IPS DF 6.9 (cell line): ENCODE measurements around the gene PRSS56.
A peak's percentile ranks its signal among the peaks of the same experiment; 100 is the strongest.

Experiments used
- DNase-seq: peaks from one replicate; pipeline ENCODE4 v3.0.0-alpha.2; 2013; ENCODE audit warnings: low read depth, low spot score
- H3K27ac ChIP-seq: one replicate; pipeline ENCODE4 v1.5.1; 2013; ENCODE audit warnings: low read length, control low read depth
- H3K27me3 ChIP-seq: 2 replicates; pipeline ENCODE4 v1.6.1; 2013; ENCODE audit warnings: mild to moderate bottlenecking, low read length; ENCODE audit not compliant: control insufficient read depth, insufficient read depth
- H3K36me3 ChIP-seq: 2 replicates; pipeline ENCODE4 v1.6.1; 2013; ENCODE audit warnings: low read length; ENCODE audit not compliant: control insufficient read depth, insufficient read depth
- H3K4me1 ChIP-seq: 2 replicates; pipeline ENCODE4 v1.6.1; 2013; ENCODE audit warnings: low read length; ENCODE audit not compliant: control insufficient read depth, insufficient read depth
- H3K4me3 ChIP-seq: 2 replicates; pipeline ENCODE4 v1.5.1; 2013; ENCODE audit warnings: mild to moderate bottlenecking, low read length
- H3K9me3 ChIP-seq: 2 replicates; pipeline ENCODE4 v1.6.1; 2013; ENCODE audit warnings: low read length, inconsistent platforms; ENCODE audit not compliant: control insufficient read depth, insufficient read depth
- WGBS: extraction: QIAGEN DNeasy Blood & Tissue Kit; methylation state at CpG from one replicate; pipeline ENCODE4 v1.1.7; 2013; ENCODE audit warnings: mixed read lengths, missing lambda C conversion rate; ENCODE audit not compliant: insufficient read length, insufficient coverage; 5-methylcytosine and 5-hydroxymethylcytosine counted together

PRSS56 gene

DNA sequence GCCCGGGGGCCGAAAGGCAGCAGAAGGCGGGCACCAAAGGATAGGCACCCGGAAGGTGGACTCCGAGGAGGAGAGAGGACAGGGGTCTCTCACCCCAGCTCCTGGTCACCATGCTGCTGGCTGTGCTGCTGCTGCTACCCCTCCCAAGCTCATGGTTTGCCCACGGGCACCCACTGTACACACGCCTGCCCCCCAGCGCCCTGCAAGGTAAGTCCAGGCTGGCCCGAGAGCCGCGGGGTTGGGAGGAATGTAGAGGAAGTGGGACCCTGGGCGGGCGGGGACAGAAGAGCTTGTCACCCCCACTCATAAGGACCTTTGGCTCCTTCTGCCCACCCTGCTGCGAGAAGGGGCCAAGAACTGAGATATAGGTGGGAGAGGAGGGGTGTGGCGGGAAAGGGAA, 301 bp downstream of the PRSS56 start:
- no peak for DNase-seq
- Histone ChIP-seq H3K27me3 (peaks cover 16% of the 10 kb centered on the region), H3K4me1 (0 out of 2 replicates have a peak, but pooled peaks cover 3% of the 10 kb centered on the region), H3K4me3 (no peak overlapping the region), H3K9me3 (no peaks in the 10 kb centered on the region), H3K27ac (no peak overlapping the region), H3K36me3 (no peaks in the 10 kb centered on the region)
- no CpG with 5 or more reads among the region's 15 CpGs for WGBS

DNA sequence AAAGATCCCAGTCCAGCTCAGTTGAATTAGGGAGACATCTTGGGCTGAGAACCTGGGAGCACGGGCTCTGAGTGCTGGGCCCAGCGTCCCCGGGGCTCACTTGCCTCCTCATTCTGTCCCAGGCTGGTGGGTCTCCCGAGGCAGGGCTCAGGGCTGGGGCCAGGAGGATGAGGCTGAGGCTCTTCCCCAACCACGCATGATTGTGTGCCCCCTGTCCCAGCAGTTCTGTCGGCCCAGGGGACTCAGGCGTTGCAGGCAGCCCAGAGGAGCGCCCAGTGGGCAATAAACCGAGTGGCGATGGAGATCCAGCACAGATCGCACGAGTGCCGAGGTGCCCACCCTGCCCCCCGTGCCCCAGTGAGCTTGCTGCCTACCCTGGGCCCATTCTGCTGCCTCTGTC, 910 bp downstream of the PRSS56 start:
- peaks cover 16% of the 10 kb centered on the region for H3K27me3 ChIP-seq
- no CpG with 5 or more reads among the region's 14 CpGs for WGBS

DNA sequence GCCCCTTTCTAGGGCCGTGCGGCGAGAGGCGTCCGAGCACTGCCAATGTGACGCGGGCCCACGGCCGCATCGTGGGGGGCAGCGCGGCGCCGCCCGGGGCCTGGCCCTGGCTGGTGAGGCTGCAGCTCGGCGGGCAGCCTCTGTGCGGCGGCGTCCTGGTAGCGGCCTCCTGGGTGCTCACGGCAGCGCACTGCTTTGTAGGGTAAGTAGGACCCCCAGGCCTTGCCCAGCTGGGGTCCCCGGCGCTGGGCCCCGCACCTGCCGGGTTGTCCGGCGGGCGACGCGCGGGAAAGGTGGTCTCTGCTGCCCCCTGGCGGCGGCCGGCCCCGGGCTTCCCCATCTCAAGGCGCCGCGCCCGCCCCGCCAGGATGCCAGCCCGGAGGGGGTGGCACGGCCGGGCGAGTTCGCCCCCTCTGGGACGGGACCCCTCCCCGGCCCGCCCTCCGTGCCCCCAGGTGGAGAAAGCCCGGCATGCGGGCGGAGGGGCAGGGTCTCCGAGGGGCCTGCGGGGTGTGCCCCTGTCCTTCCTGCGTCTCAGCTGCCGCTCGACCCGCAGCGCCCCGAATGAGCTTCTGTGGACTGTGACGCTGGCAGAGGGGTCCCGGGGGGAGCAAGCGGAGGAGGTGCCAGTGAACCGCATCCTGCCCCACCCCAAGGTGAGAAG, 1.9 kb downstream of the PRSS56 start:
- Histone ChIP-seq H3K27ac (no peak overlapping the region), H3K36me3 (no peaks in the 10 kb centered on the region), H3K4me1 (peaks cover 6% of the 10 kb centered on the region; the same call in 1 of the 2 replicates), H3K27me3 (peaks cover 16% of the 10 kb centered on the region), H3K9me3 (no peaks in the 10 kb centered on the region), H3K4me3 (peak overlapping the region; percentile 12; the same call in 1 of the 2 replicates)
- no CpG with 5 or more reads among the region's 66 CpGs for WGBS
- DNase-seq, result no peak

More for the DNA sequence above, 910 bp downstream of the PRSS56 start:
- H3K9me3 ChIP-seq, result no peaks in the 10 kb centered on the region
- H3K4me1 ChIP-seq, result peaks cover 5% of the 10 kb centered on the region; the same call in 1 of the 2 replicates
- no peak overlapping the region for H3K4me3 ChIP-seq
- H3K36me3 ChIP-seq, result no peaks in the 10 kb centered on the region
- no peak overlapping the region for H3K27ac ChIP-seq
- no peak for DNase-seq

DNA sequence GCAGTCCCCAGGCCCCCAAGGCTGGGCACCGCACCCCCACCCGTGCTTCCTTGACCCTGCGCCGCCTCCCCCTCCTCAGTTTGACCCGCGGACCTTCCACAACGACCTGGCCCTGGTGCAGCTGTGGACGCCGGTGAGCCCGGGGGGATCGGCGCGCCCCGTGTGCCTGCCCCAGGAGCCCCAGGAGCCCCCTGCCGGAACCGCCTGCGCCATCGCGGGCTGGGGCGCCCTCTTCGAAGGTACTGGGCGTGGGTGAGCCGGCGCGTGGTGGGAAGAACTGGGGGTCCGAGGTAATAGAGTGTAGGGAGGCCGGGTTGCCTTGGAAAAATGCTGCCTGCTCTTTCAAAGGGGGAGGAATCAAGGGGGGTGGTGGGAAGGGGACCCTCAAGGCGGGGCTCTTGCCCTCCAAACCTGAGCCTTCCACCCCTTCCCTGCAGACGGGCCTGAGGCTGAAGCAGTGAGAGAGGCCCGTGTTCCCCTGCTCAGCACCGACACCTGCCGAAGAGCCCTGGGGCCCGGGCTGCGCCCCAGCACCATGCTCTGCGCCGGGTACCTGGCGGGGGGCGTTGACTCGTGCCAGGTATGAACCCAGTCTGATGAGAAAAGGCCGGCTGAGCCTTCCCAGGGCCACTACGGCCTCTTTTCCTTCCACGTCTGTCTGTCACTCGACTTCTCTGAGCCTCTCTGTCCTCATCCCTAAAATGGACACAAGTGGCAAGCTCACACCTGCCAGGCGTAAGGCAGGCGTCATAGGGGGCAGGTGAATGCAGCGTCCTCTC, 2.6 kb downstream of the PRSS56 start:
- H3K27me3 ChIP-seq, result peaks cover 16% of the 10 kb centered on the region
- H3K27ac ChIP-seq, result no peak overlapping the region
- no CpG with 5 or more reads among the region's 46 CpGs for WGBS
- peaks cover 6% of the 10 kb centered on the region; the same call in 1 of the 2 replicates for H3K4me1 ChIP-seq
- H3K9me3 ChIP-seq, result no peaks in the 10 kb centered on the region
- no peak for DNase-seq
- no peaks in the 10 kb centered on the region for H3K36me3 ChIP-seq
- no peak overlapping the region; the same call in 1 of the 2 replicates for H3K4me3 ChIP-seq

DNA sequence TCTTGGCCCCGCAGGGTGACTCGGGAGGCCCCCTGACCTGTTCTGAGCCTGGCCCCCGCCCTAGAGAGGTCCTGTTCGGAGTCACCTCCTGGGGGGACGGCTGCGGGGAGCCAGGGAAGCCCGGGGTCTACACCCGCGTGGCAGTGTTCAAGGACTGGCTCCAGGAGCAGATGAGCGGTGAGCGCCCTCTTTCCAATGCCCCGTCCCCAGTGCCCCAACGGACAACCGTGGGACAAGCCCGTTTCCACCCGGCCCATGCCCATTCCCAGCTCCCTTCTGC, 3.2 kb downstream of the PRSS56 start:
- WGBS, result no CpG with 5 or more reads among the region's 16 CpGs
- Histone ChIP-seq H3K36me3 (no peaks in the 10 kb centered on the region), H3K9me3 (no peaks in the 10 kb centered on the region), H3K27me3 (peaks cover 16% of the 10 kb centered on the region), H3K27ac (no peak overlapping the region), H3K4me3 (peak overlapping the region; percentile 33; the same call in 1 of the 2 replicates), H3K4me1 (peaks cover 6% of the 10 kb centered on the region; the same call in 1 of the 2 replicates)
- no peak for DNase-seq

DNA sequence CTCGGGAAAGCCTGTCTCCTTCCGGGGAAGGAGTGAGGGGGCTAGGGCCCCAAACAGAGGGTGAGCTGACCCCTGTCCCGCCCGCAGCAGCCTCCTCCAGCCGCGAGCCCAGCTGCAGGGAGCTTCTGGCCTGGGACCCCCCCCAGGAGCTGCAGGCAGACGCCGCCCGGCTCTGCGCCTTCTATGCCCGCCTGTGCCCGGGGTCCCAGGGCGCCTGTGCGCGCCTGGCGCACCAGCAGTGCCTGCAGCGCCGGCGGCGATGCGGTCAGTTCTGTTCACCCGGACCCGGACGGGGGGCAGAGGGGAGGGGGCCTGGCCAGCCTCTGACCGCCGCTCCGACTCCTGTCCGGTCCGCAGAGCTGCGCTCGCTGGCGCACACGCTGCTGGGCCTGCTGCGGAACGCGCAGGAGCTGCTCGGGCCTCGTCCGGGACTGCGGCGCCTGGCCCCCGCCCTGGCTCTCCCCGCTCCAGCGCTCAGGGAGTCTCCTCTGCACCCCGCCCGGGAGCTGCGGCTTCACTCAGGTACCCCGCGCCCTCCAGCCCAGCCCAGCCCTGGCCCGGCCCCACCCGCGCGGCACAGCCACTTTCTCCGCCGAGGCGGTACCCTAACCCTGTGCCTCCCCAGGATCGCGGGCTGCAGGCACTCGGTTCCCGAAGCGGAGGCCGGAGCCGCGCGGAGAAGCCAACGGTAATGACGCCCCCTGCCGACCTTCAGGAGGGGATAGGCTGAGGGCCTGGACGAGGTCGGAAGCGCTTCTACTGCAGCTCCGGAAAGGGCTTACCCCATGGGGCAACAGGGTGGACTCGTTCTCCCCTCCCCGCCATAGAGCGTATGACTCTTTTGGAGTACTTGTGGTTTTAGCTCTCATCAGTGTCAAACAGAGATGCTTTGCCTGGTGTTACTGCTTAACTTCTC, 3.8 kb downstream of the PRSS56 start:
- Histone ChIP-seq H3K27me3 (peaks cover 16% of the 10 kb centered on the region), H3K36me3 (no peaks in the 10 kb centered on the region), H3K9me3 (no peaks in the 10 kb centered on the region), H3K4me3 (peak overlapping the region; percentile 33; the same call in 1 of the 2 replicates), H3K4me1 (peaks cover 6% of the 10 kb centered on the region; the same call in 1 of the 2 replicates), H3K27ac (no peak overlapping the region)
- WGBS, result no CpG with 5 or more reads among the region's 75 CpGs
- DNase-seq, result no peak

DNA sequence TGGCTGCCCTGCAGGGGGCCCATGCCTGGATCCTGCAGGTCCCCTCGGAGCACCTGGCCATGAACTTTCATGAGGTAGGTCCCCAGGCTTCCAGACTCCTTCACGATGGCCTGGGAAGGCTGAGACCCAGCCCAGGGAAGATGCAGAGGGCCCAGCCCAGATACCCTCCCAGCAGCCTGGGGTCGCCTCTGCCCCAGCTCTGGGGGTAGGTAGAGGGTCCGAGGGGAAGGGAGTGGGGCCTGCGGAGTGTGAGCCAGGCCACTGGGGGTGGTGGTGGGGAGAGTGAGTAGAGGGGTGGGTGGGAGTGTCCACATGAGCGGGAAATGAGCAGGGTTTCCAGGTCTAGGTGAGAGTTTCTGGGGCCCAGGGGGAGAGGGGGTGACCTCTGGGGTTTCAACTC, 4.6 kb downstream of the PRSS56 start:
- no peaks in the 10 kb centered on the region for H3K36me3 ChIP-seq
- H3K27me3 ChIP-seq, result peaks cover 16% of the 10 kb centered on the region
- DNase-seq, result no peak
- peaks cover 6% of the 10 kb centered on the region; the same call in 1 of the 2 replicates for H3K4me1 ChIP-seq
- no peaks in the 10 kb centered on the region for H3K9me3 ChIP-seq
- WGBS, result no CpG with 5 or more reads among the region's 6 CpGs
- no peak overlapping the region for H3K4me3 ChIP-seq
- H3K27ac ChIP-seq, result no peak overlapping the region

DNA sequence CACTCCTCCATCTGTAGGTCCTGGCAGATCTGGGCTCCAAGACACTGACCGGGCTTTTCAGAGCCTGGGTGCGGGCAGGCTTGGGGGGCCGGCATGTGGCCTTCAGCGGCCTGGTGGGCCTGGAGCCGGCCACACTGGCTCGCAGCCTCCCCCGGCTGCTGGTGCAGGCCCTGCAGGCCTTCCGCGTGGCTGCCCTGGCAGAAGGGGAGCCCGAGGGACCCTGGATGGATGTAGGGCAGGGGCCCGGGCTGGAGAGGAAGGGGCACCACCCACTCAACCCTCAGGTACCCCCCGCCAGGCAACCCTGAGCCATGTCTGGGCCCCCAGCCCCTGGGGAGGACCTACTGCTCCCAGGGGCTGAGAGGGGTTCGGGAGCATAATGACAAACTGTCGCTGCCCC, 5.0 kb downstream of the PRSS56 start:
- no peaks in the 10 kb centered on the region for H3K9me3 ChIP-seq
- peaks cover 16% of the 10 kb centered on the region for H3K27me3 ChIP-seq
- no peak overlapping the region for H3K4me3 ChIP-seq
- DNase-seq, result no peak
- H3K4me1 ChIP-seq, result peaks cover 7% of the 10 kb centered on the region; the same call in 1 of the 2 replicates
- no CpG with 5 or more reads among the region's 14 CpGs for WGBS
- H3K27ac ChIP-seq, result no peak overlapping the region
- H3K36me3 ChIP-seq, result no peaks in the 10 kb centered on the region

DNA sequence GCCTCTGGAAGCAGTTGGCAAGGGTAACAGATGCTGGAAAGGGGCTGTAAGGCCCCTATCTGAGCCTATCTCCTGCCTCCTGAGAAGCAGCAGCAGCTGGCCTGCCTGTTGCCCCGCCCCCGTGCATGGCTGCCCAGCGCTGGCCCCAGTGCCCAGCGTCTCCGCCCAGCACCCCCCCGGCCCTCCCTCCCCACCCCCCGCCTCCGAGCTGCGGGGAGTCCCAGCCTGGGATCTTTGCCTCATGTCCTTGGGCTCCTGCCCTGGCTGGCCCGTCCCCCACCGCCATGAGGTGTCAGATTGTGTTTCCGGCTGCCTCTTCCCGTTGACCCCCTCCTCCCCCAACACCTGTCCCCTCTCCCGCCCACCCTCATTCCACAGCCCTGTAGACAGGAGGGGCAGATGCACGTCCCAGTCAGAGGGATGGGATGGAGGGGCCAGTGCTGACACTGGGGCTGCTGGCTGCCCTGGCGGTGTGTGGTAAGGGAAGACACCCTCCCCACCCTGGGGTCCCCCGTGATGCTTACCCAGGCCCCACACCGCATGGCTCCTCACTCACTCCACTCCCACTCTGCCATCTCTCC, 5.7 kb downstream of the PRSS56 start, which contains the start of gene CHRND:
TSS of gene CHRND (plus strand) at position 370 of the 581 bp plus-strand sequence. CDS start at position 426, 56 bp downstream.
- no CpG with 5 or more reads among the region's 18 CpGs for WGBS
- Histone ChIP-seq H3K4me3 (no peak within 1 kb of the TSS), H3K27ac (no peak within 1 kb of the TSS), H3K36me3 (no peaks in the 10 kb centered on the region), H3K27me3 (peaks cover 16% of the 10 kb centered on the region), H3K9me3 (no peaks in the 10 kb centered on the region), H3K4me1 (peaks cover 7% of the 10 kb centered on the region; the same call in 1 of the 2 replicates)
- no peak for DNase-seq
